GM23248 (cell line): ENCODE data around the gene FER.

Experiments
- EZH2 ChIP-seq: fragments of 200-600 bp; sonication (generic); IDR thresholded peaks from 2 replicates; pipeline ENCODE4 v1.6.1; 2018; ENCODE audit warnings: antibody characterized with exemption, mild to moderate bottlenecking; ENCODE audit not compliant: insufficient read depth, poor library complexity, severe bottlenecking
- EZH2phosphoT487 ChIP-seq: fragments of 200-600 bp; sonication (generic); IDR thresholded peaks from 2 replicates; pipeline ENCODE4 v1.6.1; 2018; ENCODE audit warnings: antibody characterized with exemption, moderate library complexity, mild to moderate bottlenecking, low read depth; ENCODE audit not compliant: insufficient read depth

DNA sequence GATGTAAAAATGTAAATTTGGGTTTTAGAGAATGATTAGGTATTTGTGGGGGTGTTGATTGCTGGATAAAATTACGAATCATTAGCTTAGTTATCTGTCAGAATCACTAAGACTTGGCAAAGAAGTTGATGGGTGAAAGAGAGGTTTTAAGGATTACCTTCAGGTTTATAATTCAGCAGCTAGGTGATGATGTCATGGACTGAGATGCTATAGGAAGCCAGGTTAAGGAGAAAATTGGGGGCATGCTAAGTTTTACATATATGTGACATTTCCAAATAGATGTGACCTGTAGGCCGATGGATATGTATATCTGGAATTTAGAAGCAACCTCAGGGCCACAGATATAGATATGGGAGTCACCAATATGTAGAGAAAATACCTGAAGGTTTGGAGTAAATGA lies 228.0 kb downstream of the FER start:
- no peak for TF ChIP-seq EZH2phosphoT487
- no peak for TF ChIP-seq EZH2
